Amygdala (tissue), 56 donors: ENCODE measurements around the gene POLR3C.

Experiments used
- DNase-seq, 56 donors: peaks; one replicate each; lab custom pipeline; 2025; lab: John Stamatoyannopoulos, UW

POLR3C gene

DNA sequence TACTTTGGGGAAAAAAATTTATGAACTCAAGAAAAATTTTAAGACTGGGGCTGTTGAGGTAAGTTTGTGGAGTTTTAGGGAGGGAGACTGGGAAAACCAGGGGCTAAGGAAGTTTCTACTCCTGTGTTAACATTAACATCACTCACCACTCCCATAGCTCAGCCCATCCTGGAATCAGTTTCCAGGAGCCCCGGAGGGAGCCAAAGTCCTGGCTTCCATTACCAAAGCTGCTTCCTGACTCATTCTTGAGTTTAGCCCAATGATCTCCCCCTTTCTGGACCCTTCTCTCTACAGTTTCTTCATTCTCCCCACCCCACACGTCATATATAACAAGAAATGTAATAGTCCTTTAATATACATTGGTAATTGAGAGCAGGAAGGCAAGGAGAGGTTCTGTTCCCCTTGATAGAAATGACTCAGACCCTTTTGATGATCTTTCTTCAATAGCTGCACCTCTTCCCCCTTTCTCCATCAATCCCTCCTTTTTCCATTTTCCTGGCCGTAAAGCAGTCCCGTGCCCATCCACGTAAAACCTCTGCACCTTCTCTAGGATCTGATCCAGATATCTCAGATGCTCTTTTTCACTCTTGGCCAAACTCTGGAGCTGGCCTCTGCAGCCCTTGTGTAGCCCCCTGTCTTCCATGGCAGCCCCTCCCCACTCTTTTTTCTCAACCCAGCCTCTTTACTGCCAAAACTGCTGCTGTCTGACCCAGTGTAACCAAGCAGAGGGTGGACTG, 39.5 kb downstream of the POLR3C start:
- DNase-seq = no peak

DNA sequence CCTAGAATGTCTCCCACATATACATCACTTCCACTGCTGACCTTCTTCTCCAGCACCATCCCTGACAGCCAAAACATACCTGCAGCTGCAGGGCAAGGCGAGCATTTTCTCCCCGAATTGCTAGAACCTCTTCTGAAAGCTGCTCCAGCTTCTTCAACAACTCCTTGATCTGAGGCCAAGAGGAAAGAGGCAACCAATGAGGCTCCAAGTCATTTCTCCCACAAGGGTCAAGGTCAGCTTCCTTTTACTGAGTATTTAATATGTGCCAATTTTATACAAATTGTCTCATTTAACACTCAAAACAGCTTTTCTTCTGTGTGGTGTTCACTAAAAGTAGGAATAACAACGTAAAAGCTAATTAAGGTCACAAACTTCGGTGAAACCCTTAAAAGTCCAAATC, 44.2 kb downstream of the POLR3C start:
- no peak for DNase-seq

DNA sequence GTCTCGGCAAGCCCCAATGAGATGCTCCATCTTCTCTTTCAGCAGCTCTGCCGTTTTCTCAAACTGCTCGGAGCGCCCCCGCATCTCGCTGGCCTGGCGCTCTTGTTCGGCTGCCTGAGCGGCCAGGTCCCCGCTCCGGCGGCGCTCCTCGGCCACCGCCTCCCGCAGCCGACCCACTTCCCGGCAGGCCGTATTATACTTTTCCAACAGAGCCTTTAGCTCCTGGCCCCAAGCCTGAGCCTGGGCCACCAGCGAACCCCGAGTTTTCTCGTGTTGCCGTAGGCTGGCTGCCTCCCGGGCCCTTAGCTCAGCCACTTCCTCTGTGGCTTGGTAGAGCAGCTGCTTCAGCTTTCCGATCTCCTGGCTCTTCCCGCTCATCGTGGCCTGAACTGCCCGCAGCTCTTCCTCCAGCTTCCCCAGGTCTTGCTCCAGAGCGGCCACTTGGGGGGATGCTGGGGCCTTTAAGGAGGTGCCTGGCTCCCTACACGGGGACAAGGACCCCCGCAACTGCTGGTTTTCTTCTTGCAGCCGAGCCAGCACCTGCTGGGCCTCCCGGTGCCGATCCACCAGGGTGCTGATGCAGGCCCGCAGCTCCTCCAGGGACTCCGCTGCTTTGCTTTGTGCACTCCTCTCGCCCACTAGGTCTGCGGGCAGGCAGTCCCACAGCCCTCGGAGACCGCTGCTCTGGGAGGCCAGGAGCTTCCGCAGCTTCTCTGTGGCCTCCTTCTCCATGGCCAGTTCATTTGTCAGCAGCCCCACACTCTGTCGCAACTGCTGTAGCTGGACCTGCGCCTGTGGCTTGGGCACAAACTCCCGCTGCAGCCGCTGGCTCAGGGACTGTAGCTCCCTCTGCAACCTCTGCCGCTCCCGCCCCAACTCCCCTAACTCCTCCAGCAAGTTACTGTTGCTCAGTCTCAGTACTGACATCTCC, 48.3 kb downstream of the POLR3C start:
- peak in 46 of 56 donors; percentile 6 to 72 (median 36) for DNase-seq

- DNase-seq = no peak
These were observed 50.6 kb downstream of the POLR3C start for GRCh38 chr1:145874646-145875045.

DNA sequence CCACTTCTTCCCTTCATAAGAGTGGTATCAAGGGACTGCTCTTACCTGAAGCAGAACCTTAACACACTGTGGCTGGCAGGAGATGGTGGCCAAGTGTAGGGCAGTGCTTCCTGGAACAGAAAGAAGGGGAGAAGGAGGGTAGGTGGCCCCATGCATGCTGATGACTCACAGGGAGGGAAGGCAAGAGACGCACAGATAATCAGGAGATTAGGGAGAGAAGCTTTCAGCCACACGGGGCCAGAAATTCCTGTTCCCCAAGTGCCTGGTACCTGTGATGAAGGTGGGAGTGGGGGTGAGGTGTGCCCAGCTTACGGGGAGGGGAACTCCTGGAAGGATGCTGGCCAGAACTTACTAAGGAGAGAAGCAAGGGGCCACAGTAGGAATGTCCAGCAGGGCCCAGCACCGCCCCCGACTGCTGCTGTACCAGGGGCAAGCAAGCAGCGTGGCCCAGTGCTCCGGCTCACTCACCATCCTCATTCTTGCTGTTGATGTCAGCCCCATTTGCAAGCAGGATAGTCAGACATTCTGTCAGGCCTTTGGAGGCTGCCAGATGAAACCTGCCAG, 54.0 kb downstream of the POLR3C start:
- DNase-seq = no peak

DNA sequence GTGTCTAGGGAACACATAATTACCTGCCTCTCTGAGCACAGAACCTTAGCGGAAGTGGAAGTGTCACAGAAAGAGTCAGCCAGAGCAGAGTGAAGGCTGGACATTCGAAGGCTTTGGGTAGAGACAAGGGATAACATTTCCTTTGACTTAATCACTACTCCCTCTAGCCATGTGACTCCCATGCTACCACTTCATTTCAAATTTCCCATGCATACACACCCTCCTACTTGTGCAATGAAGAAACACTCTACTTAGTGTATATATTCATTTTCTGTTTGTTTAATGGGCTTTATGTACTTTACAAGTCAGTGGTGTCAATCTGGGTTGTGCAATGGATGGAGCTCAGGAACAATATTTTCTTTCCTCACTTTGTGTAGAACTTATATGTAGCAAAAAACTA, 54.7 kb downstream of the POLR3C start:
- no peak for DNase-seq

GRCh38 chr1:145879775-145880174, 55.8 kb downstream of the POLR3C start:
- DNase-seq = no peak

GRCh38 chr1:145884675-145885074, 60.7 kb downstream of the POLR3C start:
- DNase-seq = no peak

- DNase-seq = peak in 54 of 56 donors; percentile 18 to 95 (median 72)
These were observed 61.8 kb downstream of the POLR3C start, which contains the start of gene ANKRD35 for GRCh38 chr1:145885738-145886287. Gene ANKRD35 (minus strand): TSS chr1:145885866. CDS start chr1:145885758, 108 bp downstream.

GRCh38 chr1:145886390-145886789, 62.4 kb downstream of the POLR3C start:
- DNase-seq = no peak

DNA sequence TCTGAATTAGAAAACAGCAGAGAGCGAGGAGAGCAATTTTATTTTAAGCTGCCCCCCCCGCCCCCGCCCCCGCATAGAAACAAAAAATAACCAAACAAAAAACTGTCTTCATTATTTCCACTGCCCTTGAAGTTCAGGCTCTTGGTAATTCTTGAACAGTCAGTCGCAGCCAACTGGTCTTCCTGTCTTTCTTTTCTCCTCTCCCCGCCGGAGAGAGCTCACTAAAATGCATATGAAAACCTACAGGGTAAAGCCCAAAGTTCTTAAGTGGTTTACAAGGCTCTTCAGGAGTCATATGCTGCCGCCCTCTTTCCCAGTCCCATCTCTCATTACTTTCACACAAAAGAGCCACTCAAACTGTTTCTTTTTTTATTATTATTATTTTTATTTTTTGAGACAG, 62.8 kb downstream of the POLR3C start:
- DNase-seq = peak in 1 of 56 donors; percentile 7

DNA sequence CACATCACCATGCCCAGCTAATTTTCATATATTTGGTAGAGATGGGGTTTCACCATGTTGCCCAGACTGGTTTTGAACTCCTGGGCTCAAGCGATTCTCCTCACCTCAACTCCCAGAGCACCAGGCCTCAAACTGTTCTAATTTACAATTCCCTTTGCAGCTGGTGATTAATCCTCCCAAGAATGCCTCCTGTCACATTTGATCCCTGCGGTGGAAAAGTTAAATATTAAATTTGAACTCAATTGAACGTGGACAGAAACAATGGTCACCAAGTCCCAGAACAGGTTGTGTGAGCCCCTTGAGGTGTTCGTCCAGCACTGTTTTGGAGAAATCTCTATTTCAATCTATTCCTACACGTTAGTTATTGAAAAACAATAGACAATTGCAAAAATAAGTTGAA, 63.6 kb downstream of the POLR3C start:
- no peak for DNase-seq

- no peak for DNase-seq
These were observed 65.7 kb downstream of the POLR3C start for GRCh38 chr1:145889722-145890121.

DNA sequence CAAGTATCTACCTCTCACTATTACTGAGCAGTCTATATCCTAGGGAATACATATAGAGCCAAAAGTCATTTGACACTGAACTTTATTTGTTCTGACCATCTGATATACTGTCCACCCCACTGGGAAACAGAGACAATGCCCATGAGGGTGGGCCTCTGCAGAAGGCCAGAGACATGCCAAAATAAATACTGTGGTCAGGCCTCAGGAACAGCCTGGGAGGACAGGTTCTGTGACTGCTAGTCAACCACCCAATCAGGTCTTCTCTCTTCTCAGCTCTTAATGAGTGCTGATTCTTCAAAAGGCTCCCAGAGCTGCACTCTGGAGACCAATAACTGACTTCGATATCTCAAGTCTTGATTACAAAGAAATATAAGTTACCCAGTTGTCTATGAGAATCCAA, 67.1 kb downstream of the POLR3C start:
- no peak for DNase-seq

GRCh38 chr1:145891587-145892485, 67.8 kb downstream of the POLR3C start:
- peak in 55 of 56 donors; percentile 30 to 95 (median 79) for DNase-seq

GRCh38 chr1:145892486-145893087, 68.6 kb downstream of the POLR3C start:
- peak in 3 of 56 donors; percentile 29 to 34 (median 32) for DNase-seq

GRCh38 chr1:145893306-145894055, 69.5 kb downstream of the POLR3C start:
- DNase-seq = no peak
